Mucosa of stomach (tissue), 1 donor: Measurements from ENCODE around the gene RTCA.
A peak's percentile ranks its signal among the peaks of the same experiment; 100 is the strongest.
"Not testable (repeated sequence)": the region's sequence is repeated elsewhere in the genome, so short reads cannot be mapped to it uniquely, and the experiment has no call there.

Experiments used
- H3K27me3 ChIP-seq: one replicate; pipeline ENCODE4 v1.7.0; 2013; ENCODE audit warnings: mild to moderate bottlenecking, low read length; ENCODE audit not compliant: control insufficient read depth, insufficient read depth
- H3K36me3 ChIP-seq: one replicate; pipeline ENCODE4 v1.7.0; 2013; ENCODE audit warnings: low read length; ENCODE audit not compliant: control insufficient read depth, insufficient read depth
- H3K4me1 ChIP-seq: one replicate; pipeline ENCODE4 v1.7.0; 2013; ENCODE audit warnings: mild to moderate bottlenecking, low read length; ENCODE audit not compliant: control insufficient read depth, insufficient read depth
- H3K4me3 ChIP-seq: one replicate; pipeline ENCODE4 v1.7.0; 2013; ENCODE audit warnings: low read length
- H3K9ac ChIP-seq: one replicate; pipeline ENCODE4 v1.7.0; 2013; ENCODE audit warnings: mild to moderate bottlenecking, low read length, moderate library complexity
- H3K9me3 ChIP-seq: one replicate; pipeline ENCODE4 v1.7.0; 2013; ENCODE audit warnings: mild to moderate bottlenecking, low read length, moderate library complexity; ENCODE audit not compliant: control insufficient read depth
- donor health status: Pancreatic carcinoma.

Gene RTCA

DNA sequence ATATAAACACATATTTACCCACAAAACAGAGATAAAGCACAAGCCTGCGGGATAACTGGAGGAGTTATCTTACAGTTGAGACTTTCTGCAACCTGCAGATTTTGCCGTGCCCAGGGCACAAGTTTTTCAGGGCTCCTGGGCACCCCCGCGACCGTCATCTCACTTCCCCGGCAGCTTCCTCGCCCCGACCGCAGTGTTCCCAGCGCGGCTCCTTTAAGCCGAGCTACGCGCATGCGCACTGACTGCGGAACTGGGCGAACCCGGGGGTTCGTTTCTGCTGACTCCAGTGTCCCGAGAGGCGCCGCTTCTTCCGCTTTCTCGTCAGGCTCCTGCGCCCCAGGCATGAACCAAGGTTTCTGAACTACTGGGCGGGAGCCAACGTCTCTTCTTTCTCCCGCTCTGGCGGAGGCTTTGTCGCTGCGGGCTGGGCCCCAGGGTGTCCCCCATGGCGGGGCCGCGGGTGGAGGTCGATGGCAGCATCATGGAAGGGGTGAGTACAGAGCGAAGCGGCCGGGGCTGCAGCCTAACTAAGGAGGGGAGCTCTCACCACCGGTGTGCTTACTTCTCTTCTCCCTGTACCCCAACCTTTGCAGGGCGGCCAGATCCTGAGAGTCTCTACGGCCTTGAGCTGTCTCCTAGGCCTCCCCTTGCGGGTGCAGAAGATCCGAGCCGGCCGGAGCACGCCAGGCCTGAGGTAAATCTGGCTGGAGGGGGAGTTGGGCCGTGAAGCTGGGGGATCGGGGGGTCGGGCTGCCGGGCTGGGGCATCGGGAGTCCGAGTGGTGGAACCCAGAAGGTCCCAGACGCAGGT lies at the start of gene RTCA:
TSS of gene RTCA (plus strand) at position 286 of the 810 bp plus-strand sequence. CDS start at position 446, 160 bp downstream.
- peak within 1 kb of the TSS; percentile 96 for H3K4me3 ChIP-seq
- peak within 1 kb of the TSS; percentile 99 for H3K9ac ChIP-seq
- H3K27me3 ChIP-seq = no peaks in the 10 kb centered on the region
- peaks cover 6% of the 10 kb centered on the region for H3K36me3 ChIP-seq
- no peaks in the 10 kb centered on the region for H3K9me3 ChIP-seq
- H3K4me1 ChIP-seq = peaks cover 9% of the 10 kb centered on the region

DNA sequence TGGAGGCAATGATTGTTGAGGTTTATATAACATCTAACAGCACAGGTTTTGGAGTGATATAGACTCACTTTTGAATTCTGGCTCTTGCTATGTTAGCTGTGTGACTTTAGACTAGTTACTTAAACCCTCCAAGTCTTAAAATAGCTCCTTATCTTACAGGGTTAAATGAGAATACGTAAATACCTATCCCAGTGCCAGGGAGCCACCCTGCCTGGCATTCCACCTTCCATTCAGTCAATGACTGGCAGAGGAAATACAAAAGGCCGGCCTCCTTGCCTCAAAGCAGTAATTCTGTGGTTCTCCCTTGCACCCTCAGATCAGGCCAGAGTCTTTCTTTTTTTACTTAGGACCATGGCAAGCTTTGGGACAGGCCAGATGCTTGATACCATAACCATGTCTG lies 48.2 kb upstream of the RTCA start:
- Histone ChIP-seq H3K9me3 (no peaks in the 10 kb centered on the region), H3K36me3 (peaks cover under 1% of the 10 kb centered on the region), H3K4me1 (no peaks in the 10 kb centered on the region), H3K9ac (no peak overlapping the region), H3K27me3 (no peaks in the 10 kb centered on the region), H3K4me3 (no peak overlapping the region)

DNA sequence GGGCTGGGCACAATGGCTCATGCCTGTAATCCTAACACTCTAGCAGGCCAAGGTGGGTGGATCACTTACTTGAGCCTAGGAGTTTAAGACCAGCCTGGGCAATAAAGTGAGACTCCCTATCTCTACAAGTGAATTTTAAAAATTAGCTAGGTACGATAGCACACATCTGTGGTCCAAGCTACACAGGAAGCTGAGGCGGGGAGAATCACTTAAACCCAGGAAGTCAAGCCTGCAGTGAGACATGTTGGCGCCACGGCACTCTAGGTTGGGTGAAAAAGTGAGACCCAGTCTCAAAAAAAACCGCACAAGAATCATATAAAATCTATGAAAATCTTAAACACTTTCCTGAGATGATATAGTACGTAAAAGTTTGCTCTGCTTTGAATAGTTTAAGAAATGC lies 46.6 kb upstream of the RTCA start:
- H3K4me1 ChIP-seq = no peaks in the 10 kb centered on the region
- H3K27me3 ChIP-seq = no peaks in the 10 kb centered on the region
- H3K36me3 ChIP-seq = no peaks in the 10 kb centered on the region
- no peaks in the 10 kb centered on the region for H3K9me3 ChIP-seq
- H3K4me3 ChIP-seq = no peak overlapping the region
- no peak overlapping the region for H3K9ac ChIP-seq

DNA sequence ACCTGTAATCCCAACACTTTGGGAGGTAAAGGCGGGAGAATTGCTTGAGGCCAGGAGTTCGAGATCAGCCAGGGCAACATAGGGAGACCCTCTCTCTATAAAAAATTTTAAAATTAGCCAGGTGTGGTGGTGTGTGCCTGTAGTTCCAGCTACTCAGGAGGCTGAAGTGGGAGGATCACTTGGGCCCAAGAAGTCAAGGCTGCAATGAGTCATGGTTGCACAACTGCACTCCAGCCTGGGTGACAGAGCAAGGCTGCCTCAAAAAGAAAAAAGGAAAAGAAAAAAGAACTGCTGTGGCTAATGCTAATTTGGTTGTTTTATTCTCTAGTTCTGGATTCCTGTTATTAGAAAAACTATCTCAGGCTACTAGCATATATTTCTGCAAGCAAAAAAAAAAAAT lies 46.1 kb upstream of the RTCA start:
- Histone ChIP-seq H3K4me1 (no peaks in the 10 kb centered on the region), H3K9me3 (no peaks in the 10 kb centered on the region), H3K4me3 (no peak overlapping the region), H3K36me3 (no peaks in the 10 kb centered on the region), H3K9ac (no peak overlapping the region), H3K27me3 (no peaks in the 10 kb centered on the region)

DNA sequence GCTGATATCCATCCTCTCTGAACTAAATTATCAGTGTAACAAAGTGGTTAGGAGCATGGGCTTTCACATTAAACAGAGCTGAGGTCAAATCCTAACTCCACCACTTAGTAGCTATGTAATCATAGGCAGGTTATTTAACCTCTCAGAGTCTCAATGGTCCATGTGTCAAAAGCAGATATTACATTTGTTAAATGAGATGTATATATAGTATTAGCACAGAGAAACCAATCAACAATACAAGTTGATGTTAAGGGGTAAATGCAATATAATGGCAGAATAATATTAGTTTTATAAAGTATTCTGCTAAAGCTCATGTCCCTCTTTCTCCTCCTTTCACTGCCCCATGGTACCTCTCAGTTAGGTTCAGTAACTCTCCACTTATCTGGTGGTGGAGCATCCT lies 43.6 kb upstream of the RTCA start:
- Histone ChIP-seq H3K9me3 (no peaks in the 10 kb centered on the region), H3K9ac (no peak overlapping the region), H3K4me3 (no peak overlapping the region), H3K4me1 (no peaks in the 10 kb centered on the region), H3K36me3 (no peaks in the 10 kb centered on the region), H3K27me3 (no peaks in the 10 kb centered on the region)

DNA sequence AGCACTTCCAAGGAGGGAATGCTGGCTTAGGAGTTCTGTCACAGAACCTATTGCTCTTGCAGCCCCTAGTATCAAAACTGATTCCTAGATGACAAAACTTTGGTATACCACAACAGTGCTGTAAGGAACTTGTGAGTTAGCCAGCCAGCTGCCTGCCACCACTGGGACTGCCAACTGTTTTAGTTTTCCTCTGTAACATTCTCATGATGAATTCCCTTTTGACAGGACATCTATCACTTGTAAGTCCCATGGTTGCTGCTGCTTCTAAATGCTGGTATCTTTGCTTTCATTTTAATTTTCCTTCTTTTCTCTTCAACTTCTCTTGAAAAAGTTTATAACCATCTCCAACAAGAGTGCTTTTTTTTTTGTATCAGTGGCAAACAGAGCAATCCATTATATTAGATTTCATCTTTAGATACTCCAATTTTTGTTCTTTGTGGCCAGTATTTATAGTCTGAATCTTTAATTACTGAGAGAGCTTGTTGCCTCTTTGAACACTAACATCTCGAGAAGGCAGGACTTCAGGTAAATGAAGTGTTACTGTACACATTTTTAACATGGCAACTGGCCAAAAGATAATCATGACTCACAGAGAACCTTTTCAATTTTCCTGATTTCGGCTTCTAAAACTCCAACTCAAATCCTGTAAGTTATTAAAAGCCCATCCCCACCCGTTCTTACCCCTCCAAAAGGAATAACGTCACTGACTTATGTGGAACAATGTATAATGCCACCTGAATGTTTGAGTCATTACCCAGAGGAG lies 36.2 kb upstream of the RTCA start:
- H3K36me3 ChIP-seq = no peaks in the 10 kb centered on the region
- no peaks in the 10 kb centered on the region for H3K4me1 ChIP-seq
- no peak overlapping the region for H3K9ac ChIP-seq
- no peaks in the 10 kb centered on the region for H3K9me3 ChIP-seq
- H3K27me3 ChIP-seq = no peaks in the 10 kb centered on the region
- no peak overlapping the region for H3K4me3 ChIP-seq

DNA sequence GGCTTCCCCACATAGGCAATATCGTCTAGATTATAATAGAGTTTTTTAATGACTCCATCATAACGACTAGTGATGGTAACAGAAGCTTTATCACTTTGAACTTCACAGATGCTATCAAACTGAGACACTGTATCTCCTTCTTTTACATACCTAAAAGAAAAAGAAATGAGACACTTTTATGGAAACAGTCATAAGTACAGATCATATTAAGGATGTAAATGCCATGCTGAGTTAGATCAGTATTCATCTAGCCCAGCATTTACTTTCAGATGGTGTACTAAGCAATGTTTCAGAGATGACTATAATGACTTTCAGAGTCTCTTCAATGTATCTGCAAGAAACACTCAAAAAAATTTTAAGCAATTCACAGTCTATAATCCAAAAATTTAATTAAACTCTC lies 35.3 kb upstream of the RTCA start:
- Histone ChIP-seq H3K36me3 (no peaks in the 10 kb centered on the region), H3K9ac (no peak overlapping the region), H3K4me3 (no peak overlapping the region), H3K27me3 (no peaks in the 10 kb centered on the region), H3K9me3 (no peaks in the 10 kb centered on the region), H3K4me1 (no peaks in the 10 kb centered on the region)

DNA sequence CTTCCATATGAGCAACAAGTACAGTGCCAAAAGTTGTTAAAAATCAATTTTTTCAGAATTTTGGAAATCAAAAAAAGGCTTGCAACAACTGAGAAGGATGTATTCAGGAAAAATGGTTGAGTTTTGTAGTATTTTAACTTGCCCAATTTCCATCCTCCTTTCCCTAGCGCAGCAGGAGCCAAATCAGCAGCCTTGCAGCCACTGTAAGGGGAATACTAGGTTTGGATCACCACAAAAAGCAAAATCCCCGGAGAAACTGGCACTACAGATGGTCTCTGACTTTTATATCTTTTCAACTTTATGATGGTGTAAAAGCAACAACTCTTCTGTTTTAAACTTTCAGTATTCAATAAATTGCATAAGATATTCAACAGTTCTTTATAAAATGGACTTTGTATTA lies 34.3 kb upstream of the RTCA start:
- Histone ChIP-seq H3K9me3 (no peaks in the 10 kb centered on the region), H3K9ac (no peak overlapping the region), H3K36me3 (no peaks in the 10 kb centered on the region), H3K4me1 (no peaks in the 10 kb centered on the region), H3K27me3 (no peaks in the 10 kb centered on the region), H3K4me3 (no peak overlapping the region)

DNA sequence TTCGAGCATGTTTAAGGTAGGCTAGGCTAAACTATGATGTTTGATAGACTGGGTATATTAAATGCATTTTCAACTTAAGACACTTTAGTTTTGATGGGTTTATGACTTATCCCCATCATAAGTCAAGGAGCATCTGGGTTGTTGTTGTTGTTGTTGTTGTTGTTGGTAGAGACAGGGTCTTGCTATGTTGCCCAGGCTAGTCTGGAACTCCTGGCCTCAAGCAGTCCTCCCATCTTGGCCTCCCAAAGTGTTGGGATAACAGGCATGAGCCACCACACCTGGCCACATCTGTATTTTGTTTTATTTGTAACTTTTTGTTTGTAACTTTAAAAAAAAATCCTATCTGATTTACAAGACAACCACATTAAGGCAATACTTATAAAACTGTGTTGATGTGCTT lies 33.9 kb upstream of the RTCA start:
- Histone ChIP-seq H3K4me1 (no peaks in the 10 kb centered on the region), H3K27me3 (no peaks in the 10 kb centered on the region), H3K36me3 (no peaks in the 10 kb centered on the region), H3K4me3 (no peak overlapping the region), H3K9ac (no peak overlapping the region), H3K9me3 (no peaks in the 10 kb centered on the region)

DNA sequence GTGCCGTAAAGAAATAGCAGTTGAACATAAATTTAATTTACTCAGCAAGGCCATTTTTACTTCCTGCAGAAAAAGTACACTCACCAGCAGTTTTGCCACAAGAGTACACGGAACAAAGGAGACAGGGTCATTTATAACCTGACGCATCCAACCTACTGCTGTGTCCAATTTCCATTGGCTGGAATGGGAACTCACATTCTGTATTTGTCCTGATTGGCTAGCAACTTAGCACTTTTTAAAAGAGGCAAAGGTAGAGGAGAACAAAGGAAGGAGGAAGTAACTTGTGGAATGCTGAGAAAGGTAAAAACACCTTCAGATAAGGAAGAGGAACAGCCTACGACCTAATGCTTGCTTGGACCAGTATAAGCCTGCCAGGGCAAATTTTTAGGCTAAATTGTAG lies 32.5 kb upstream of the RTCA start:
- H3K9me3 ChIP-seq, H3K4me3 ChIP-seq, H3K27me3 ChIP-seq, H3K9ac ChIP-seq, H3K36me3 ChIP-seq, H3K4me1 ChIP-seq: not testable (repeated sequence)

DNA sequence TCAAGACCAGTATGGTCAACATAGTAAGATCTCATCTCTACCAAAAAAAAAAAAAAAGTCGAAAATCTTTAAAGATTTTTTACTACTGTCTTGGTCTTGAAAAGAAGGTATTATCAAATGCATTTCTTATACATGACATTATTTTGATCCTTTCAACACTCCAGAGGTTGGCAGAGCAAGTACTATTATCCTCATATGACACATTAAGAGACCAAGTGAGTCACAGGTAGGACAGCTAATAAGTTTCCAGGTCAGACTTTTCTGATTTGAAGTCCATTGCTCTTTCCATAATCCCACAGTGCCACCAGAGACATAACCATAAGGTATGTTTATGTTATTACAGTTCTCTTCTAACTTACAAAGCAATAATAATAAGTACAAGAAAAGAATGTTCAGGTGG lies 31.6 kb upstream of the RTCA start:
- H3K27me3 ChIP-seq = no peaks in the 10 kb centered on the region
- H3K36me3 ChIP-seq = peaks cover 3% of the 10 kb centered on the region
- no peaks in the 10 kb centered on the region for H3K4me1 ChIP-seq
- no peak overlapping the region for H3K9ac ChIP-seq
- H3K4me3 ChIP-seq = no peak overlapping the region
- H3K9me3 ChIP-seq = no peaks in the 10 kb centered on the region

DNA sequence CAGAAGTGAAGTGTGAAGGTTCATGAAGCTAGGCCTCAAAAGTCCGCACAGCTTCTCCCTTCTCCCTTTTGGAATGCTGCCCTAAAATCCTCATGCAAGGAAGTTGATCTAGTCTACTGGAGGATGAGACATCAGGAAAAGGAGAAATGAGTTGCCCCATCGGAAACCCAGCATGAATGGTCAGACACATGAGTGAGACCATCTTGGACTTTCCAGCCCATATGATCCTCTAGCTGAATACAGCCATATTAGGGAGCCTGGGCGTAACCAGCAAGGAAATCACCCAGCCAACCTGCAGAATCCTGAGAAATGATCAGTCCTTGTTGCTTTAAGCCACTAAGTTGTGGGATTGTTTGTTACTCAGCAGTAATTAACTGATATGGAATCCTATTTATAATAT lies 28.9 kb upstream of the RTCA start:
- no peak overlapping the region for H3K9ac ChIP-seq
- H3K9me3 ChIP-seq = no peaks in the 10 kb centered on the region
- no peak overlapping the region for H3K4me3 ChIP-seq
- no peaks in the 10 kb centered on the region for H3K4me1 ChIP-seq
- H3K27me3 ChIP-seq = no peaks in the 10 kb centered on the region
- H3K36me3 ChIP-seq = peaks cover 3% of the 10 kb centered on the region
